Colonic mucosa (tissue), 4 donors: Measurements from ENCODE around the gene LILRB1. TPM values are rescaled to one million over a fixed set of nuclear protein-coding genes. Genes with fewer than 3 reads are reported as not detected.

ENCODE experiments used
- DNase-seq: peaks from one replicate; pipeline ENCODE4 v3.0.0-alpha.2; 2020
- H3K27ac ChIP-seq: fragments of 200-600 bp; one replicate; pipeline ENCODE4 v1.8.0; 2021
- H3K27me3 ChIP-seq: fragments of 200-600 bp; one replicate; pipeline ENCODE4 v1.8.0; 2021
- H3K36me3 ChIP-seq: fragments of 200-600 bp; one replicate; pipeline ENCODE4 v1.8.0; 2021
- H3K4me1 ChIP-seq: fragments of 200-600 bp; one replicate; pipeline ENCODE4 v1.8.0; 2021; ENCODE audit warnings: mild to moderate bottlenecking
- H3K4me3 ChIP-seq: fragments of 200-600 bp; one replicate; pipeline ENCODE4 v1.8.0; 2021
- H3K9ac ChIP-seq, 2 donors: one replicate each; pipeline ENCODE4 v1.7.0; 2013; ENCODE audit warnings: control low read depth in 2 of 2, low read depth in 2 of 2, low read length in 2 of 2
- H3K9me3 ChIP-seq: fragments of 200-600 bp; one replicate; pipeline ENCODE4 v1.8.0; 2021
- intact Hi-C: fragments of 100-400 bp; cut with DNase I; formaldehyde crosslinking; loops from one replicate; pipeline ENCODE4 v1.14.1; 2022
- total RNA-seq, 2 donors: library from RNA; stranded (reverse); fragmentation: NEBNext Ultra II Directional in 1 of 2; extraction: Animal tissue kit (Norgen Biotek cat#: 25700) in 1 of 2; gene quantifications; one replicate each; pipeline ENCODE4 v1.2.1, GENCODE V29; 2021
- TF ChIP-seq, protein P1 (sequence below): fragments of 200-600 bp; IDR thresholded peaks from one replicate; pipeline ENCODE4 v1.8.0; 2022; ENCODE audit warnings: antibody characterized with exemption, mild to moderate bottlenecking
- donor health status: healthy.
- donor health status: DM: no; HTN: no; CAD: no.
- donor health status: DM: no; HTN: no; CAD: no.

The LILRB1 gene
- total RNA-seq, 2 donors from 2014 or later, result 2.1 to 3.6 TPM

DNA sequence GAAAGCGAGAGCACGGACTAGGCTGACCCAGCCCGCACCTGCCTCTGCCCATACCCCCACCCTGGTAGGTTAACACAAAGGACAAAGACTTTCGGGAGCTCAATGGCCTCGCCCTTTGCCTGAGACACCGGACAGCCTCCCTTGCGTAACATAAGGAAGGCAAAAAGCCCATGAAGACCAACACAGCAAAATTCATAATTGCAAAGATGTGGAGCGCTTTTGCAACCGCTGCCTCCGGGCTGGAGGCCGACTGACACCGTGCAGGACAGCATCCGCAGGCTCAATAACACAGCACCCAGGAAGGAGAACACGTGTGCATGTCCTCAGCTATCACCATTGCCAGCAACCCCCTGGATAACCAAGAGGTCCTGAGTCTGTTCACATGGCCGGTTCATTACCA lies 21.5 kb upstream of the LILRB1 start:
- Histone ChIP-seq H3K27me3 (no peaks in the 10 kb centered on the region), H3K4me3 (no peak overlapping the region), H3K27ac (no peak overlapping the region), H3K36me3 (no peaks in the 10 kb centered on the region), H3K9ac (no peak overlapping the region), H3K9me3 (no peaks in the 10 kb centered on the region), H3K4me1 (no peaks in the 10 kb centered on the region)
- no peak for DNase-seq
- intact Hi-C loops, result no loop called here
- TF ChIP-seq, protein P1, sequence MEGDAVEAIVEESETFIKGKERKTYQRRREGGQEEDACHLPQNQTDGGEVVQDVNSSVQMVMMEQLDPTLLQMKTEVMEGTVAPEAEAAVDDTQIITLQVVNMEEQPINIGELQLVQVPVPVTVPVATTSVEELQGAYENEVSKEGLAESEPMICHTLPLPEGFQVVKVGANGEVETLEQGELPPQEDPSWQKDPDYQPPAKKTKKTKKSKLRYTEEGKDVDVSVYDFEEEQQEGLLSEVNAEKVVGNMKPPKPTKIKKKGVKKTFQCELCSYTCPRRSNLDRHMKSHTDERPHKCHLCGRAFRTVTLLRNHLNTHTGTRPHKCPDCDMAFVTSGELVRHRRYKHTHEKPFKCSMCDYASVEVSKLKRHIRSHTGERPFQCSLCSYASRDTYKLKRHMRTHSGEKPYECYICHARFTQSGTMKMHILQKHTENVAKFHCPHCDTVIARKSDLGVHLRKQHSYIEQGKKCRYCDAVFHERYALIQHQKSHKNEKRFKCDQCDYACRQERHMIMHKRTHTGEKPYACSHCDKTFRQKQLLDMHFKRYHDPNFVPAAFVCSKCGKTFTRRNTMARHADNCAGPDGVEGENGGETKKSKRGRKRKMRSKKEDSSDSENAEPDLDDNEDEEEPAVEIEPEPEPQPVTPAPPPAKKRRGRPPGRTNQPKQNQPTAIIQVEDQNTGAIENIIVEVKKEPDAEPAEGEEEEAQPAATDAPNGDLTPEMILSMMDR, result no peak

DNA sequence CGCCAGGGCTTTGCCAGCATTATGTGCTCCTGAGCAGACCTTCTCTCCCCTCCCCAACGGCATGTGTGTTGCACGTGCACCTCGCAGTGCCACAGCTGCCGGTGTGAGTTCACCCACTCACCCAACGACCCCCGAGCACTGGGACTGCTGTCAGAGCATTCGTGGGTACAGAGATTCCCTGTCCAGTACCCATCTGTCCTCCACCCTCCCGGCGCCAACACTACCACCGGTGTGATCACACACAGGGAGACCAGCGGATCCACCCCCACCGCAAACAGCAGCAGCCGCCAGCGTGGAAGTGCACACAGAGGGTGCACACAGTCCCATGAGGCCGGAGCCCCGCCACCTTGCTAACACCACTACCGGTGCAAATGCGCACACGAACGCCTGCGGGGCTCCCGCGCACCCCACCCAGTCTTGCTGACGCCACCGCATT lies 20.9 kb upstream of the LILRB1 start:
- no peak overlapping the region for H3K4me3 ChIP-seq
- H3K4me1 ChIP-seq, result no peaks in the 10 kb centered on the region
- TF ChIP-seq, protein P1, result no peak
- no peaks in the 10 kb centered on the region for H3K9me3 ChIP-seq
- intact Hi-C loops, result no loop called here
- no peaks in the 10 kb centered on the region for H3K36me3 ChIP-seq
- DNase-seq, result no peak
- no peak overlapping the region for H3K27ac ChIP-seq
- H3K9ac ChIP-seq, result no peak overlapping the region
- H3K27me3 ChIP-seq, result no peaks in the 10 kb centered on the region

DNA sequence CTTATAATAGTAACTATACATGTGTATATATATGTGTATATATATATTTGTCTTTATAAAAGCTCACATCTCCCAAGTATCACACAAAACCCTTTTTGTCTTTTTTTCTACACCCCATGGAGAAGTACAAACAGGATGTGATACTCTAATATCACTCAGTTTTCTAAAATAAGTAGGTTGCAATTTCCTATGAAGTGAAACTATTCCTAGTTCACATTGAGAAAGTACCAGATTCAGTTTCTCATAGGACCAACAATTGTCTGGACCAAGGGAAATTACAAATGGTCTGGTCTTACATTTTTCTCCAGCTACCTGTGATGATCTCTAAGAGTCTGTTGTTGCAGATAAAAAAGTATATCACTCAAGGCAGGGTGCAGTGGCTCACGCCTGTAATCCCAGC lies 17.9 kb upstream of the LILRB1 start:
- no peak overlapping the region for H3K4me3 ChIP-seq
- H3K27me3 ChIP-seq, result no peaks in the 10 kb centered on the region
- TF ChIP-seq, protein P1, result no peak
- intact Hi-C loops, result no loop called here
- no peaks in the 10 kb centered on the region for H3K9me3 ChIP-seq
- DNase-seq, result no peak
- H3K36me3 ChIP-seq, result no peaks in the 10 kb centered on the region
- no peak overlapping the region for H3K9ac ChIP-seq
- H3K27ac ChIP-seq, result no peak overlapping the region
- no peaks in the 10 kb centered on the region for H3K4me1 ChIP-seq

DNA sequence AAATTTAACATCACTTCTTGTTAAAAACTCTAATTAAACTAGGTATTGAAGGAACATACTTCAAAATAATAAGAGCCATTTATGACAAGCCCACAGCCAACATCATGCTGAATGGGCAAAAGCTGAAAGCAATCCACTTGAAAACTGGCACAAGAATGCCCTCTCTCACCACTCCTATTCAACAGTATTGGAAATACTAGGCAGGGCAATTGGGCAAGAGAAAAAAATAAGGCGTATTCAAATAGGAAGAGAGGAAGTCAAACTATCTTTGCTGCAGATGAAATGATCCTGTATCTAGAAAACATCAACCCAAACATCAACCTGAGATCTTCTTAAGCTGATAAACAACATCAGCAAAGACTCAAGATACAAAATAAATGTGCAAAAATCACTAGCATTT lies 15.6 kb upstream of the LILRB1 start:
- intact Hi-C loops, result no loop called here
- Histone ChIP-seq H3K36me3 (no peaks in the 10 kb centered on the region), H3K9ac (no peak overlapping the region), H3K27me3 (no peaks in the 10 kb centered on the region), H3K9me3 (no peaks in the 10 kb centered on the region), H3K27ac (no peak overlapping the region), H3K4me1 (no peaks in the 10 kb centered on the region), H3K4me3 (no peak overlapping the region)
- DNase-seq, result no peak
- TF ChIP-seq, protein P1, result no peak

DNA sequence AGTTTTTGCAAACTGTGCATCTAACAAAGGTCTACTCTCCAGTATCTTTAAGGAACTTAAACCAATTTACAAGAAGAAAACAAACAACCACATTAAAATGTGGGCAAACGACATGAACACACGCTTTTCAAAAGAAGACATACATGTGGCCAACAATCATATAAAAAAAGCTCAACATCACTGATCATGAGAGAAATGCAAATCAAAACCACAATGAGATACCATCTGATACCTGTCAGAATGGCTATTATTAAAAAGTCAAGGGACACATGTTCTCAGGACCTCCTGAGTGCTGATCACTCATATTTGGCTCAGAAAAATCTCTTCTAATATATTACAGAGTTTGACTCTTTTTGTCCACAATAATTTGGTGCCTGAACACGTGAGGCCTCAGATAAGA lies 14.2 kb upstream of the LILRB1 start:
- Histone ChIP-seq H3K27me3 (no peaks in the 10 kb centered on the region), H3K9me3 (no peaks in the 10 kb centered on the region), H3K27ac (no peak overlapping the region), H3K9ac (no peak overlapping the region), H3K4me1 (no peaks in the 10 kb centered on the region), H3K4me3 (no peak overlapping the region), H3K36me3 (no peaks in the 10 kb centered on the region)
- DNase-seq, result no peak
- intact Hi-C loops, result no loop called here
- TF ChIP-seq, protein P1, result no peak
